DMS53 treated with DMSO at 0.1 percent for 48 hours (cell line): ENCODE data around the gene MYO10.
"Not testable (repeated sequence)": the region's sequence is repeated elsewhere in the genome, so short reads cannot be mapped to it uniquely, and the experiment has no call there.

Source experiments
- DNase-seq: peaks from one replicate; lab custom pipeline; 2025; ENCODE audit not compliant: unreplicated experiment; lab: John Stamatoyannopoulos, UW

Gene MYO10

GRCh38 chr5:16679863-16680262 is 256.2 kb downstream of the MYO10 start:
- DNase-seq = no peak

- DNase-seq = no peak
These were observed 256.9 kb downstream of the MYO10 start for GRCh38 chr5:16679190-16679589.

- DNase-seq = no peak
These were observed 260.3 kb downstream of the MYO10 start for GRCh38 chr5:16675806-16676205.

- DNase-seq = no peak
These were observed 261.3 kb downstream of the MYO10 start for GRCh38 chr5:16674750-16675149.

- DNase-seq = no peak
These were observed 262.6 kb downstream of the MYO10 start for GRCh38 chr5:16673241-16674201.

- no peak for DNase-seq
These were observed 264.9 kb downstream of the MYO10 start for GRCh38 chr5:16671208-16671607.

- no peak for DNase-seq
These were observed 266.3 kb downstream of the MYO10 start for GRCh38 chr5:16669776-16670175.

- DNase-seq = no peak
These were observed 267.5 kb downstream of the MYO10 start for GRCh38 chr5:16668631-16669030.

- no peak for DNase-seq
These were observed 267.9 kb downstream of the MYO10 start for GRCh38 chr5:16668194-16668593.

GRCh38 chr5:16666883-16667398 is 269.1 kb downstream of the MYO10 start:
- no peak for DNase-seq

GRCh38 chr5:16666130-16666882 is 269.8 kb downstream of the MYO10 start:
- no peak for DNase-seq

GRCh38 chr5:16665601-16666000 is 270.5 kb downstream of the MYO10 start:
- no peak for DNase-seq

- DNase-seq = no peak
These were observed 271.7 kb downstream of the MYO10 start for GRCh38 chr5:16664368-16664767.

- no peak for DNase-seq
These were observed 272.2 kb downstream of the MYO10 start for GRCh38 chr5:16663840-16664239.

GRCh38 chr5:16661713-16662112 is 274.4 kb downstream of the MYO10 start:
- DNase-seq = no peak

- no peak for DNase-seq
These were observed 275.1 kb downstream of the MYO10 start for GRCh38 chr5:16660982-16661381.

GRCh38 chr5:16659536-16659935 is 276.6 kb downstream of the MYO10 start:
- no peak for DNase-seq

GRCh38 chr5:16656561-16657191 is 279.4 kb downstream of the MYO10 start:
- DNase-seq = no peak

- no peak for DNase-seq
These were observed 281.3 kb downstream of the MYO10 start for GRCh38 chr5:16654647-16655334.

- DNase-seq = not testable (repeated sequence)
These were observed 287.3 kb downstream of the MYO10 start for GRCh38 chr5:16648739-16649138.
